ENCODE data around the gene FLT4.

Gene FLT4

GRCh38 chr5:180603076-180603594 lies 46.3 kb downstream of the FLT4 start:
- no peak for DNase-seq

GRCh38 chr5:180602481-180603075 lies 46.8 kb downstream of the FLT4 start:
- no peak for DNase-seq

DNA sequence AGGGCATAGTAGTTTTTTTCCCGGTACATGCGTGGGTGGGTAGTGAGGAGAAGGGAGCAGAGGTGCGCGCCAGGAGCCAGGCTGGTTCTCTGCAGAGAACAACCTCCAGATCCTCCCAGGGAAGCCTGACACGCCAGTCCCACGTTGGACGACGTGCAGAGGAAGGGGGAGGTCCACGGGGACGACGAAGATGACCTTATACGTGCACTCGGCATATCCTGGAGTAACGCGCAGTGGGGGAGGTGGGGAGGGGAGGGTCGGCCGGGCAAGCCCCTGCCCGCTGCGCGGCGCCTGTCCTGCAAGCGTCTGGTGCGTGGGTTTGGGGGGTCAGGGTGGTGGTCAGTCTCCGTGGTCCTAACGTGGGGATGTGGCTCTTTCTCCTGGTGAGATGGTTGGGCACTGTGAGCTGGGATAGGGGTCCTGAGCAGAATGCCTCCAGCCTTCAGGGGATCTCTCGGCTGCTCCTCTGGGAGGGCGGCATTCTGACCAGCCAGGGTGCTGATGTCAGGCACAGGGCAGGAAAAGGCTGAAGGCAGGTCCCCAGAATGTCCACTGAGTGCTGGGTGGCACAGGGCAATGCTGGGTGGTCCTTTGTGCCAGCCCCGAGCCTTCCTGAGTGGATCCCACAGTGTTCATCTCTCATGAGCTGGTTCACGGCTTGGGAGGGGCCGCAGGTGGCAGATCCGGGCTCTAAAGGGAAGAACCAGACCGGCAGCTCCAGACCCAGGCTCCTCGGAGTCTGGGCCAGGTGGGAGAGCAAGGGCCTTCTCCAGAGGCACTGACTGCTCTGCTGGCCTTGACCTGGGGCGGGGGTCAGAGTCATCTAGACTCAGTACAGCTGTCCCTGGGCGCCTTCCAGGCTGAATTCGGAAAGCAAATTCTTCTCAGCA lies 47.6 kb downstream of the FLT4 start:
- no peak for DNase-seq

GRCh38 chr5:180600554-180601041 lies 48.8 kb downstream of the FLT4 start:
- no peak for DNase-seq

- DNase-seq: no peak
These were observed 49.3 kb downstream of the FLT4 start for GRCh38 chr5:180599981-180600553.

- no peak for DNase-seq
These were observed 49.8 kb downstream of the FLT4 start for GRCh38 chr5:180599590-180599914.

DNA sequence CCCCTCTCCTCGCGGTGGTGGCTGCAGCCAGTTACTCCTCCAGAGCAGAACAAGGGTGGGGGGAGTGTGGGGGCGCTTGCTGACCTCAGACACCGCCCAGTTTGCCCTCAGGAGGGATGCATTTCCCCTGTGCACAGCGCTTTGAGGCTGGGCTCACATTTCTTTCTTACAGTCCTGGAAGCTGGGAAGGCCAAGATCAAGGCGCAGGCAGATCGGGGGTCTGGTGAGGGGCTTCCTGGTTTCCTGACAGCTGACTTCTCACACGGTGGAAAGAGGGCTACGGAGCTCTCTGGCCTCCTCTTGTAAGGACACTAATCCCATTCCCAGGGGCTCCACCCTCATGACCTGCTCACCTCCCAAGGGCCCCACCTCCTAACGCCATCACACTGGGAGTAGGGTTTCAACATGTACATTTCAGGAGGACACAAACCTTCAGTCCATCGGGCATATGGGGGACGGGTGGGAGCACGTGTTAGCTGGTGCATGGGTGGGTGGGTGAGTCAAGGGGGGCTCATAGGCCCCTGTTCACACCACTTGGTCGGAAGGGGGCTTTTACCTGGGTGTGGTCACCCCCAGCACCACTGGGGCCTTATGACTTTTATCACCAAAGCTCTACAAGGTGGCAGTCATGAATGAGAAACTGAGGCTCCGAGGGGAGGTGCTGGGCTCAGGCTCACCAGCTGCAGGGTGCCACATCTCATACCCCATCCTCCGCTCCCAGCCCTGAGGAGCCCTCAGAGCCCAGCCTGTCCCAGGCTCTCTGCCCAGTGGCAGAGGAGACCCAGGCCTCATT lies 50.4 kb downstream of the FLT4 start:
- DNase-seq: no peak

- no peak for DNase-seq
These were observed 51.1 kb downstream of the FLT4 start for GRCh38 chr5:180598316-180598701.

GRCh38 chr5:180596668-180597231 lies 52.6 kb downstream of the FLT4 start:
- DNase-seq: no peak

DNA sequence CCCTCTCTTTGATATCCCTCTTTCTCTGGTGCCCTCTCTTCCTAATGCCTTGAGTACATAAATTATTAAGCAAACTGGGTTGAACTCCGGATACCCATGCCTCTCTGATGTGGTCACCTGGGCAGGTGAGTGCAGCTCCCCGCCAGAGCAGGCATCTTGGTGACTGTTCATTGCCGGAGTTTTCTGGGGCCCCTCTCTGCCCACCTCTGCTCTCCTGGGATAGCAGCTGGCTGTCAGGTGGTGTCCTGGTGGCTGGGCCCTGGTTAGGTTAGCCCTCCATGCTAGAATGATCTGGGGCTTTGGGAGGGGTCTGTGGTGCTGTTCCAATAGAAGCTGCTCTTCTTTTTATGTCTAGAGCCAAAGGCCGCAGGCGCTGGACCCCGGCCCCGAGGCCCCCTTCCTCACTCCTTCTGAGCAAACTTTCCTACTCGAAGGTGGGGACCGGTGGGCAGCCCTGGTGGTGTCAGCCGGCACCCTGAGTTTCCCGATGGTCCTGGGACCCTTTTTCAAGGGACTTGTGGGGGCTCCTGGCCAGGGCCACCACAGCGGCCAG lies 53.2 kb downstream of the FLT4 start:
- DNase-seq: no peak

DNA sequence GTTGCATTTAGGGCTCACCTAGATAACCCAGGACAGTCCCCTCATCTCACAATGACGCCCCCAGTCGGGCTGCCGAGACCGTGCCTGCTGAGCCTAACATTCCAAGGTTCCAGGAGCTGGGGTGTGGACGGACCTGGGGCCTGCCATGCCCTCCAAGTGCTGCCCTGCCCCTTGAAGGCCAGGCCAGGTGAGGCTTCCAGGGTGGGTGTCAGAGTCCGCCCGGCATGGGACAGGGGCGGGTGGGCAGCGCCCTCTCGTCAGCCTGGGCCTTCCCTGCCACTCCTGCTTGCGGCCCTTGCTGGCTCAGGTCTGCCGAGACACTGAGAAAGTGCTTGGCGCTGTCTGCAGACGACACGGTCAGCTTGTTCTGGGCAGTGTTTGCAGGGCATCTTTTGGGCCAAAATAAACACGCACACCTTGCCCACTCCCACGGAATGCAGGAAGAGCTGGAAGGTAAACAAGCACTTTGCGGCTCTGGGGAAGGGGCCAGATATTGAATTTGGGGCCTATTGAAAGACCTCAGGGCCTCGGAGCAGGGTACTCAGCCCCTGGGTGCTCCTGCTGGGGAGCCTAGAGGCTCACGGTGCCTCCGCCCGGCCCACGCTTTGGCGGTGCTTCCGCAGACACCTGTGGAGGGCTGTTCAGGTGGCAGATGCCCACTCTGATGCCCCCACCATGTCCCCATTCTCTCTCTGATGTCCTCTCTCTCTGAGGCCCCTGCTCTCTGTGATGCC lies 53.9 kb downstream of the FLT4 start:
- DNase-seq: no peak

- DNase-seq: no peak
These were observed 54.4 kb downstream of the FLT4 start for GRCh38 chr5:180595046-180595379.

DNA sequence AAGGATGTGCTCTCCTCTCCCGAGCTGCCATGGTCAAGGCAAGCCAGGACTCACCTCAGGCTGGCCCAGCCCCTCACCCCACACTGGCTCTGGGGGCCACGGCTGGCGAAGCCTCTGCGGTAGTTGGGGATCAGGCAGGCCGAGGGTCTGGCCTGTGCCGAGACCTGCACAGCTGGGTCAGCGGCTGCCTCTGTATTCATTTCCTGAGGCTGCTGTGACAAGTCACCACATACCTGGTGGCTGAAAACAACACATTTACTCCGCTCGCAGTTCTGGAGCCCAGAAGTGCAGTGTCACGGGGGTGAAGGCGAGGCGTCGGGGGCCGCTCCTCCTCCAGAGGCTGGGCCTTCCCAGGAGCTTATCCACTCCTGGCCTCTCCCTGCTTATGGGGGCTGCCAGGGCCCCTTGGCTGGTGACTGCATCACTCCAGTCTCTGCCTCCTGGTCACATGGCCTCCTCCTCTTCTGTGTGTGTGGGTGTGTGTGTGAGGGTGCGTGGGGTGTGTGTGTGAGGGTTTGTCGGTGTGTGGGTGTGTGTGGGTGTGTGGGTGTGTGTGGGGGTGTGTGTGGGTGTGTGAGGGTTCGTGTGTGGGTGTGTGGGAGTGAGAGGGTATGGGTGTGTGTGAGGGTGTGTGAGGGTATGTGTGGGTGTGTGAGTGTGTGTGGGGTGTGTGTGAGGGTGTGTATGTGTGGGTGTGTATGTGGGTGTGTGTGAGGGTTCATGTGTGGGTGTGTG lies 54.9 kb downstream of the FLT4 start:
- DNase-seq: no peak

DNA sequence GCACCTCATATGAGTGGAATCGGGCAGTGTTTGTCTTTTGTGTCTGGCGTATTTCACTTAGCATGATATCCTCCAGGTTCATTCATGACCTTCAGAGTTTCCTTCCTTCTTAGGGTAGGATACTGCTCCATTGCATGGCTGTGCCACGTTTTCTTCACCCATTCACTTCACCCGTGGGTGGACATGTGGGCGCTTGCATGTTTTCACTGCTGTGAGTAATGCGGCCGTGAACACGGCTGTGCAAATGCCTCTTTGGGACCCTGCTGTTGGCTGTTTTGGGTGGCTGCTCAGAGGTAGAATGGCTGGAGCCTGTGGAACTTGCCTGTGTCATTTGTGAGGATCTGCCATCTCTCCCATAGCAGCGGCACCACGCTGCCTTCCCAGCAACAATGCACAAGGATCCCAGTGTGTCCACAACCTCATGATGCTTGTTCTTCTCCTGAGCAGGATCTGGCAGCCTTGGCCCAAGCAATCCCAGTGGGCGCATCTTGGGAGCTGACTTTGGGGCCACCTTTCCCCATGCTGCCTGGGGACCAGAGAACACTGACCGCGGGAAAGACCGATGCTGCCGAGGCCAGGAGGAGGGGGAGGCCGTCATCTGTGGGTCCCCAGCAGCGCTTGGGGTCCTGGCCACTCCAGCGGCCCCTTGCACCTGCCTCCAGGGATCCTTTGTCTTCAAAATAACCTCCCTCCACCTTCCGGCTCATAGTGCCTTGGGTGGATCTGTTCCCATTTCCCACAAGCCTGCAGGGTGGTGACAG lies 55.8 kb downstream of the FLT4 start:
- no peak for DNase-seq

DNA sequence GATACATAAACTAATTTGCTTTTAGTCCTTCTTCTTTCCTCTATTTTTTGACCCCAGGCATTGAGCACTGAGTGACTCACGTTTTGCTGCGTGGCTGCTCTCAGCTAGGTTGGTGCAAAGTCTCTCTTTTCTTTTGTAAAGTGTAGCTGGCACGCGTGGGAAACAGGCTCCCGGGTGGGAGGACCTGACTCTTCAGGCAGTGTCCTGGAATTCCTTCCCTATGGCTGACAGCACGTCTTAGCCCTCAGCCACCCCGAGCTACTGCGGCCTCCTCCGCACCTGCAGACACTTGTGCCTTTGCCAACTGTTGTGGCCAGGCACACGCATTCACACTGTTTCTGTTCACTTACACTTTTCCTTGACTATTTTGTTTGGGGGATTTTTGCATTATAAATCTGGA lies 57.2 kb downstream of the FLT4 start:
- no peak for DNase-seq

DNA sequence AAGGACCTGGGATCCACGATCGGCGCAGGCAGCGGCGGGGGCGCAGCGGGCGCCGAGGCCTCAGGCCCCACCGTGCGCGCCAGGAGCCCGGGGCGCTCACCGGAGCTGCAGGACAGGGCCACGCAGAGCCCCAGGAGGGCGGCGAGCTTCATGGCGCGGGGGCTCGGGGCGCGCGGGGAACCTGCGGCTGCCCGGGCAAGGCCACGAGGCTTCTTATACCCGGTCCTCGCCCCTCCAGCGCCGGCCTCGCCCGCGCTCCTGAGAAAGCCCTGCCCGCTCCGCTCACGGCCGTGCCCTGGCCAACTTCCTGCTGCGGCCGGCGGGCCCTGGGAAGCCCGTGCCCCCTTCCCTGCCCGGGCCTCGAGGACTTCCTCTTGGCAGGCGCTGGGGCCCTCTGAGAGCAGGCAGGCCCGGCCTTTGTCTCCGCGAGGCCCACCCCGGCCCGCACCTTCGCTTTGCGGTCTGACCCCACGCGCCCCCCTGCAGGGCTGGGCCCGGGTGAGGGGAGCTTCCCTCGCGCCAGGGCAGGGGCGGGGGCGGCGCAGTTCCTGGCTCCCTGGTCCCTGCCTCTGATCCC lies 58.0 kb downstream of the FLT4 start, which contains the start of gene SCGB3A1:
TSS of gene SCGB3A1 (minus strand) at position 189 of the 577 bp plus-strand sequence. CDS start at position 152, 37 bp downstream.
- no peak for DNase-seq

GRCh38 chr5:180590543-180591310 lies 58.7 kb downstream of the FLT4 start:
- DNase-seq: no peak

GRCh38 chr5:180589771-180590542 lies 59.4 kb downstream of the FLT4 start:
- no peak for DNase-seq
